Measurements from ENCODE around the gene CYFIP1. TPM values are rescaled to one million over a fixed set of nuclear protein-coding genes. Genes with fewer than 3 reads are reported as not detected.

CYFIP1 gene
- total and polyA plus RNA-seq, 10 of the 15 experiments (the other 5 are each of a cell fraction or from before 2014, with no cell fraction given): 3.5 to 46.2 (median 28.3) TPM

DNA sequence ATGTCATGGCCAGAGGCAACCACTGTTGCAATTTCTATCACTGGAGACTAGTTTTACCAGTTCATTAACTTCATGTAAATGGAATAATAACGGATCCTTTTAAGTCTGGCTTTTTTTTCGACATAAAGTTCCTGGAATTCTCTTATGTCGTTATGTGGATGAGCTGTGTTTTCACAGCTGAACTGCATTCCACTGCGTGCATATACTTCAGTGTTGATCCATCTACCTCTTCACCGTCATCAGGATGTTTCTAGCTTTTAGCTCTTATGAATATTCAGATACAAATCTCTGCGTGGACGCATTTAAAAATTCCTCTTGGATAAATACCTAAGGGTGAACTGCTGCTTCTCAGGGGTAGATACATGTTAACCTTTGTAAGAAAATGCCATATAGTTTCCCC is 15.6 kb upstream of the CYFIP1 start:
- WGBS (ENCODE audit: insufficient coverage, insufficient replicate concordance, low lambda C conversion rate, missing lambda C conversion rate): 96% methylated on average over 7 of the region's 7 CpGs
- ChIA-PET POLR2A (no interaction called here), SMC1A (ENCODE audit: uncharacterized antibody, unreplicated experiment) (no interaction called here), RAD21 (ENCODE audit: unreplicated experiment) (no interaction called here), CTCF (no interaction called here)
- Histone ChIP-seq H3K4me1 (ENCODE audit: control insufficient read depth, insufficient read depth, low read length) (no peaks in the 10 kb centered on the region), H4K20me1 (ENCODE audit: control insufficient read depth, insufficient read depth) (no peaks in the 10 kb centered on the region), H3K9me3 (replicated peaks; ENCODE audit: control insufficient read depth, insufficient read depth, low read length) (no peaks in the 10 kb centered on the region), H3K9ac (ENCODE audit: control insufficient read depth, insufficient read depth, low read length) (no peak overlapping the region), H3K27me3 (replicated peaks in 1 of 2; ENCODE audit: control insufficient read depth in 2 of 2, insufficient read depth in 2 of 2, low read length in 1 of 2) (no peaks in the 10 kb centered on the region), H3K27ac (ENCODE audit: control insufficient read depth, insufficient read depth) (no peak overlapping the region), H3K36me3 (ENCODE audit: control insufficient read depth in 2 of 2, insufficient read depth in 2 of 2, low read length in 1 of 2) (peaks cover 0 to 10% of the 10 kb centered on the region in 2 experiments; a peak in 1 of 4 replicates), H3K79me2 (ENCODE audit: control insufficient read depth, insufficient read depth, low read length) (no peaks in the 10 kb centered on the region), H3K4me3 (no peak overlapping the region), H2AFZ (ENCODE audit: control insufficient read depth, low read depth, low read length) (no peak overlapping the region), H3K4me2 (ENCODE audit: control insufficient read depth, insufficient read depth) (no peak overlapping the region)
- no peak for FAIRE-seq
- no peak for ATAC-seq
- DNase-seq (ENCODE audit: low read depth, low spot score): no peak
- TF ChIP-seq, protein P1, sequence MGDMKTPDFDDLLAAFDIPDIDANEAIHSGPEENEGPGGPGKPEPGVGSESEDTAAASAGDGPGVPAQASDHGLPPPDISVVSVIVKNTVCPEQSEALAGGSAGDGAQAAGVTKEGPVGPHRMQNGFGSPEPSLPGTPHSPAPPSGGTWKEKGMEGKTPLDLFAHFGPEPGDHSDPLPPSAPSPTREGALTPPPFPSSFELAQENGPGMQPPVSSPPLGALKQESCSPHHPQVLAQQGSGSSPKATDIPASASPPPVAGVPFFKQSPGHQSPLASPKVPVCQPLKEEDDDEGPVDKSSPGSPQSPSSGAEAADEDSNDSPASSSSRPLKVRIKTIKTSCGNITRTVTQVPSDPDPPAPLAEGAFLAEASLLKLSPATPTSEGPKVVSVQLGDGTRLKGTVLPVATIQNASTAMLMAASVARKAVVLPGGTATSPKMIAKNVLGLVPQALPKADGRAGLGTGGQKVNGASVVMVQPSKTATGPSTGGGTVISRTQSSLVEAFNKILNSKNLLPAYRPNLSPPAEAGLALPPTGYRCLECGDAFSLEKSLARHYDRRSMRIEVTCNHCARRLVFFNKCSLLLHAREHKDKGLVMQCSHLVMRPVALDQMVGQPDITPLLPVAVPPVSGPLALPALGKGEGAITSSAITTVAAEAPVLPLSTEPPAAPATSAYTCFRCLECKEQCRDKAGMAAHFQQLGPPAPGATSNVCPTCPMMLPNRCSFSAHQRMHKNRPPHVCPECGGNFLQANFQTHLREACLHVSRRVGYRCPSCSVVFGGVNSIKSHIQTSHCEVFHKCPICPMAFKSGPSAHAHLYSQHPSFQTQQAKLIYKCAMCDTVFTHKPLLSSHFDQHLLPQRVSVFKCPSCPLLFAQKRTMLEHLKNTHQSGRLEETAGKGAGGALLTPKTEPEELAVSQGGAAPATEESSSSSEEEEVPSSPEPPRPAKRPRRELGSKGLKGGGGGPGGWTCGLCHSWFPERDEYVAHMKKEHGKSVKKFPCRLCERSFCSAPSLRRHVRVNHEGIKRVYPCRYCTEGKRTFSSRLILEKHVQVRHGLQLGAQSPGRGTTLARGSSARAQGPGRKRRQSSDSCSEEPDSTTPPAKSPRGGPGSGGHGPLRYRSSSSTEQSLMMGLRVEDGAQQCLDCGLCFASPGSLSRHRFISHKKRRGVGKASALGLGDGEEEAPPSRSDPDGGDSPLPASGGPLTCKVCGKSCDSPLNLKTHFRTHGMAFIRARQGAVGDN (IDR thresholded peaks at IDR 0.05): no peak
- TF ChIP-seq SREBF1 (IDR thresholded peaks at IDR 0.05; ENCODE audit: low read length): no peak
- TF ChIP-seq RBBP5 (conservative IDR thresholded peaks at IDR 0.05): no peak
- TF ChIP-seq NBN (IDR thresholded peaks at IDR 0.05): no peak
- TF ChIP-seq TAF1 (IDR thresholded peaks at IDR 0.05; ENCODE audit: borderline replicate concordance, low read depth, low read length): no peak
- no peak for TF ChIP-seq HCFC1 (IDR thresholded peaks at IDR 0.05; ENCODE audit: low read length)
- TF ChIP-seq LARP7 (IDR thresholded peaks at IDR 0.05): no peak
- TF ChIP-seq BACH1 (IDR thresholded peaks at IDR 0.05; ENCODE audit: borderline replicate concordance): no peak
- no peak for TF ChIP-seq IRF3 (IDR thresholded peaks at IDR 0.05)
- no peak for TF ChIP-seq POU2F2 (IDR thresholded peaks at IDR 0.05; ENCODE audit: borderline replicate concordance, low read depth, low read length)
- no peak for TF ChIP-seq EGR1 (IDR thresholded peaks at IDR 0.05; ENCODE audit: borderline replicate concordance in 1 of 2, low read depth in 2 of 2, low read length in 2 of 2)
- no TSS peak for BruUV-seq (replicated peaks)
- in situ Hi-C loops (cut with MboI) (no loop called here), intact Hi-C loops (cut with micrococcal nuclease; ENCODE audit: unreplicated experiment) (no loop called here)

Measured in GM12878 (cell line).